HG02571 (cell line): ENCODE results near the gene PLLP.
"Not testable (repeated sequence)": the region's sequence is repeated elsewhere in the genome, so short reads cannot be mapped to it uniquely, and the experiment has no call there.

Experiments used
- ATAC-seq: cut with Tn5 transposase; IDR thresholded peaks from one replicate; pipeline ENCODE4 v1.9.1; 2021; ENCODE audit warnings: mild to moderate bottlenecking, moderate library complexity; ENCODE audit not compliant: unreplicated experiment

The PLLP gene

DNA sequence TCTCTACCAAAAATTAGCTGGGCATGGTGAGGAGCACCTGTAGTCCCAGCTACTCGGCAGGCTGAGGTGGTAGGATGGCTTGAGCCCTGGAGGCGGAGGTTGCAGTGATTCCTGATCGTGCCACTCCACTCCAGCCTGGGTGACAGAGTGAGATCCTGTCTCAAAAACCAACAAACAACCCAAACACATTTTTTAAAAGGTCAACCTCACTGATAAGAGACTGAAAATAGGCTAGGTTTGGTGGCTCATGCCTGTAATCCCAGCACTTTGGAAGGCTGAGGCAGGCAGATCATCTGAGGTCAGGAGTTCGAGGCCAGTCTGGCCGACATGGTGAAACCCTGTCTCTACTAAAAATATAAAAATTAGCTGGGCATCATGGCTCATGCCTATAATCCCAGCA is 8.5 kb downstream of the PLLP start:
- ATAC-seq, result not testable (repeated sequence)

DNA sequence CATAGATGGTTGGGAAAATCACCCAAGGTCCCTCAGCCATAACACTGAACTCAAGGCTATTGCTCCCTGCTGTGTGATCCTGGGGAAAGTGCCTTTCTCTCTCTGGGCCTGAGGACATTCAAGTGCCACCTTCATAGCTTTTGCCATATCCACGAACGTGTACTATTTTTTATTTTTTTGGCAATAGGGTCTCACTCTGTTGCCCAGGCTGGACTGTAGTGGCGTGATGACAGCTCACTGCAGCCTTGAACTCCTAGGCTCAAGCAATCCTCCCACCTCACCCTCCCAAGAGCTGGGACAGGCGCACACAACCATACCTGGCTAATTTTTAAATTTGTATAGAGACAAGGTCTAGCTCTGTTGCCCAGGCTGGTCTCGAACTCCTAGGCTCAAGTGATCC is 10.6 kb downstream of the PLLP start:
- ATAC-seq, result no peak

DNA sequence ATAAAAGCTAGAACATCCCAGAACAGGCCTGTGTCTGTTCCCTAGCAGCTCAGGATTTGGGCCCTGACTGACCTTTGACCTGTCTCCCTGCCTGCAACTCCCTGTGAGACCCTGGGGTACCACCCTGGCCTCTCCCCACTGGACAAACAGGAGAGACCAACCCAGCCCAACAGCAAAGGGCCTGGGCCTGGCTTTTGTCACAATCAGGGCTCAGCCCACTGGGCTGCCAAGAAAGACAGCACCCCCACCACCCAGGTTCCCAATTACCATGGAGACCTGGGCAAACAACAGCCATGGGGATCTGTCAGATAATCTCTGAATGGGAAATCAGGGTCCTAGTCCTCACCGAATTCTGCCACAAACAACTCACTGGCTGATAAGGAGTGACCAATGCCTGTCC is 11.1 kb downstream of the PLLP start:
- ATAC-seq, result no peak

DNA sequence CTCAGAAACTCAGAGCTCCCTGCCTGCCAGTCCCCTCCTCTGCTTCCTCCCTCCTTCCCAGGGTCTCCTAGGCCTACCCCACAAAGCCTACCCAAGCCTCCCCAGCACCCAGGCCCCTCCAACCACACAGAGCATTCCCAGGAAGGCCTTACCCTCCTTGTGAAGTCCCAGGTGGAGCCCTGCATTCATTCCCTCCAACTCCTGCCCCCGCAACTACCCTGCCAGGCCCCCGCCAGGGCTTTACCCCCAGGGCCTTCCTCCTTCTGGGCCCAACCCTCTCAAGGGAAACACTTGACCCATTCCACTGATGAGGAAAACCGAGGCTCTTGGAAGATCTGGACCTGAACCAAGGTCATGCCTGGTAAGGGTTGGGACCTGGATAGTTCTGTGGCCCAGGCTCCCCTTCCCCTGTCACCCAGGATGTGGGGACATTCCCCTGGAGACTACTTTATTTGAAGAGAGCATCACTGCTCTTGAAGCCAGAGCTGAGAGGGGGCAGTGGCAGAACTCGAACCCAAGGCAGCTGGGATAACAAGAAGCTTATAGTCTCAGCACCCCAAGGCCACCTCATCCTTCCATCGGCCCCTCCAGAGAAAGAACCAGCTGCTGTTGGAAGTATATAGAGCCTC is 12.5 kb downstream of the PLLP start:
- no peak for ATAC-seq

- ATAC-seq, result no peak
Measured at GRCh38 chr16:57271063-57271345, 13.5 kb downstream of the PLLP start.

DNA sequence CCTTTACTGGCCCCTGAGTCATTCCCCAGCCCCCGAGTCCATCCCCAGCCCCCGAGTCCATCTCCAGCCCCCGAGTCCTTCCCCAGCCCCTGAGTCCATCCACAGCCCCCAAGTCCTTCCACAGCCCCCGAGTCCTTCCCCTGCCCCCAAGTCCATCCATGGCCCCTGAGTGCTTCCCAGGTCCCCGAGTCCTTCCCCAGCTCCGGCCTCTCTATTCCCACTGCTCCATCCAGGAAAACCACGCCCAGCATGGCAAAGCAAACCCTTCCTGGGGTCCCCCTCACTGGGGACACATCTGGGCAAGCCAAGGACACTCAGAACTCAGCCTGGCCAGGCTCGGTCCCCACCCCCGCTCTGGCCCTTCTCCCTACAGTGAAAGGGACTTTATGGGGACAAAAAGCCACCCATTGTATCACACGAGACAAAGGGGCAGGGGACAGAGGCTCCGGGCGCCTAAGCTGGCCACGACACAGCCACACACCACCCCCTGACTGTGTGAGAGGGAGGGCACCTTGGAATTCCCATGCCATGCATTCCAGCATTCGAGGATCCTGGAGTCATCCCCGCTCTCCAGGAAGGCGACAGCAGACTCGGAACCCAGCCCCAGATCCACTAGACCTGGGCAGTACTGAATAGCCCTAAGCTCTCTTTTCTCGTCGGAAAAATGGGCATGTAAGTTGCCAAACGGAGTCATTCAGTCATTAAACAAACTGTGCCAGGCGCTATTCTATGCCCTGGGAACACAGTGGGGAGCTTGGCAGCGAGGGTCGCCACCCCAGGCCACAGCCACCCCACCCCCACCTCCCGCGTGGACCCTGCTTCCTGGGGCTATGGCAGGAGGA is 14.0 kb downstream of the PLLP start:
- ATAC-seq, result no peak

DNA sequence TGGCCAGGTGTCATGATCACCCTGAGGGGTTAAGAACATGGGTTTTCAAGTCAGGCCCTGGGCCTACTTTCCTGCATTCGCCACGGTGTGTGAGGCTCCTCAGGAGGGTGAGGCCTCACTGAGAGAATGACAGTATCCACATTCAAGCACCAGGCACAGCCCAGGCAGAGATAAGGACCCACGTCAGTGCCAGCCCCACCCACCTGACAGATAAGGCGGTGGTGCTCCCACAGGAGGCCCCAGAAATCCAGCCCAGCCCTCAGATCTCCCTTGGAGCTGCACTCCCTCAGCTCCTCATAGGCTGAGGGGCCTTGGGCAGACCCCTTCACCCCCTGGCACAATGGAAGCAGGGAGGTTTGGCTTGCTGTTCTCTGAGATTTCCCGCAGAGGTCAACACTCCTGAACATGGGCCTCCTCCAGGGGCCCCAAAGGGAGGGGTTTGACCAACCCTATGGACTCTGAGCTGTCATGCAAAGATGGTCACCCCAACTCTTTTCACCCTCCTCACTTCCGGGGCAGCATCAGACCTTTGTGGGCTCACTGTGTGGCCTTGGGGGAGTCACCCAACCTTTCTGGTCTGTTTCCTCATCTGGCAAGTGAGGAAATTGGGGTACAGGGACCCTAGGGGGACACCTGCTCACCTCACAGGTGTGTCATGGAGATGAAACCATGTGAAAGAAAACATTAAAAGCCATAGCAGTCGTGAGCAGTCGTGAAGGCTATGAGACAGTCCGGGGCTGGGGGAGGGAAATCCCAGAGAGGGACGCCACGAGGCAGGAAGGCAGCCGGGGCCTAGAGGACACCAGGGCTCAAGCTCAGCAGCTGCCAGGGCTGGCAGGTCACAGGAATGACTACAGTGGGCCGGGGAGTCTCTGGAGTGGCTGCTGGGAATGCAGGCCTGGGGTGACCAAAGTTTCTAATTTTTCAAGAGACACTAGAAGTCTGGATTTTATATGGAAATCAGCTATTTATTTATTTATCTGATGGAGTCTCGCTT is 15.4 kb downstream of the PLLP start:
- no peak for ATAC-seq

DNA sequence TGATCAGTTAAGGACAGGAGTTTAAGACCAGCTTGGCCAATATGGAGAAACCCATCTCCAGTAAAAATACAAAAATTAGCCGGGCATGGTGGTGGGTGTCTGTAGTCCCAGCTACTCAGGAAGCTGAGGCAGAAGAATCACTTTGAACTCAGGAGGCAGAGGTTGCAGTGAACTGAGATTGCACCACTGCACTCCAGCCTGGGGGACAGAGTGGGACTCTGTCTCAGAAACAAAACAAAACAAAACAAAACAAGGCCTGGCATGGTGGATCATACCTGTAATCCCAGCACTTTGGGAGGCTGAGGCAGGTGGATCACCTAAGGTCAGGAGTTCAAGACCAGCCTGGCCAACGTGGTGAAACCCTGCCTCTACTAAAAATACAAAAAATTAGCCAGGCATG is 17.1 kb downstream of the PLLP start:
- ATAC-seq, result not testable (repeated sequence)

DNA sequence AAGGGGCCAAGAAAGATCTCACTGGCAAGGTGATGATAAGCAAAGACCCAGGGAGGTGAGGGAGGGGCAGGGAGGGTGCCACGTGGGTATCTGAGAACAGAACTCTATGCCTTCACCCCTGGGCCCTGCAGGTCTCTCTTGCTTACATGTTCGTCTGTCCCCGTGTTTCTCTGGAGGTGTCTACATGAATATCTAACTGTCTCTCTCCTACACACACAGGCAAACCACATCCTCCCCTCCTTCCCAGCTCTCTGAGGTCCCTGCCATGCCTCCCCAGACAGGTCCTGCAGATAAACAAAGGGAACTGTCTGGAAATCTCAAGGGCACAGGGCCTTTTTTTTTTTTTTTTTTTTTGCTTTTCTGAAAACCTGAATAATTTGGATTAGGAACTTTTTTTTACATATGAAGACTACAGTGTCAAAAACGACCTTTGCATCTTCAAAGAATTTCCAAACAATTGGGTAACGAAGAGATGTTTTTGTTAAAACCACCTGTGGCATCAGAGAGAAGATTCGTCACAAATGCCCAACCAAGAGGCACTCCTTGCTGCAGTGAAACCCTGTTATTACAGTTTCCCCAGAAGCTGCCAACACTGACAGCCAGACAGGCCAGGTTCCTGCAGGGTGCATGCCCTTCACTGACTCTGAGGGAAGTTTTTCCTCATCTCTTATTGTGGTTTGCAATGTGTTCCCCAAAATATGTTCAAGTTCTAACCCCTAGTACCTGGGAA is 17.8 kb downstream of the PLLP start:
- ATAC-seq, result no peak

GRCh38 chr16:57265850-57266530 is 18.5 kb downstream of the PLLP start:
- ATAC-seq, result no peak

DNA sequence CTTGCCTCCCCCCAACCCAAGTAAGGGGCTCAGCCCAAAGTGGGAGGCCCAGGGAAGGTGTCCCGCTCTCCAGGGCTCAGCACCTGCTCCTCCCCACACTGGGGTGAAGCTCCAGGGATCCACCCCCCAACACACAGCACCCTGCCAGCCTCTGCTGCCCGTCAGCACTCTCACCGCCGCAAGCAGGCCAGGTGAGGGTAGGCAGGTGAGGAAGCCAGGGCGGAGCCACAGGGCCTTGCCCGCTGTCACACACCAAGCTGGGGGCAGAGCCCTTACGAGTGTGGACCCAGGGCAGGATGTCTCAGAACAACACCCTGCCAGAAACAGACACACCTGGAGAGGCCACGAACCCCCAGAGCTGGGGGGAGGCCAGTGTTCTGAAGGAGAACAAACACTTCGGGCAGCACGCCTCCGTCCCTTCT is 19.5 kb downstream of the PLLP start:
- ATAC-seq, result no peak

- no peak for ATAC-seq
Measured at GRCh38 chr16:57264381-57264780, 20.1 kb downstream of the PLLP start.

DNA sequence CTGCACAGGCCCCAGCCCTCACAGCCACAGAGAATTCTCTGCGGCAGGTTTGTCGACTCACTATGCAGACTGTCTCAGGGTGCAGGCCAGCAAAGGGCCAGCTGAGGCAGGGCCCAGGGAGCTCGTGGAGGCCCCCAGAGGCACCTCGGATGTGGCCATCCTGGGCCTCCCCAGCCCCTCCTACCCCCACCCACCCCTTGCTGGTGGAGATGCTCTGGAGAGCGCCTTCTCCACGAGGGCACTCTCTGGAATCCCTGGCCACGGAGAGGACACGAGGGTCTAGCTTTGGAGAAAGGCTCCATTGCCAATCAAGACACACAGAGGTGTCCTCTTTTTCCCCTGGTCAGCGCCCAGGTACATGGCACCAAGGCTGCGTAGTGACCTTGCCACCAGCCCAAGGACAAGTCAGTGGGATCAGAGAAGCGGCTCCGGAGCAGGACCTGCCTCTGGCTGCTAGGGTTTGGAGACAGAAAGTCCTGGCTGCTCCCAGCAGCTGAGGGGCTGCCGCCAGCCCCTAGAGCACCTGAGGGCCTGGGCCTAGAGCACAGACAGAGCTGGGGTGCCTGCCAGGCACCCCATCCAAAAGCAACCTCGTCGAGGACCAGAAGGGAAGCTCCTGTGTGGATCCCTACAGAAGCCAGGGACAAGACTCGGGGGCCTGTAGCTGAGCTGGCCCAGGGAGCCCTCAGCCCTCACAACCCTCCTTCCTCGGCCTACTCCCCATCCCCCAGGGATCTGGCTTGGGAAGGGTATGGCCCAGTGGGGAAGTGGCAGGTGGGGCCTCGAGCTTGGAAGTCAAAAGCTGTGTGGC is 20.7 kb downstream of the PLLP start:
- no peak for ATAC-seq

- ATAC-seq, result no peak
Measured at GRCh38 chr16:57262841-57263540, 21.5 kb downstream of the PLLP start.

GRCh38 chr16:57261806-57262205 is 22.7 kb downstream of the PLLP start:
- no peak for ATAC-seq

GRCh38 chr16:57260294-57260929 is 24.1 kb downstream of the PLLP start:
- no peak for ATAC-seq

DNA sequence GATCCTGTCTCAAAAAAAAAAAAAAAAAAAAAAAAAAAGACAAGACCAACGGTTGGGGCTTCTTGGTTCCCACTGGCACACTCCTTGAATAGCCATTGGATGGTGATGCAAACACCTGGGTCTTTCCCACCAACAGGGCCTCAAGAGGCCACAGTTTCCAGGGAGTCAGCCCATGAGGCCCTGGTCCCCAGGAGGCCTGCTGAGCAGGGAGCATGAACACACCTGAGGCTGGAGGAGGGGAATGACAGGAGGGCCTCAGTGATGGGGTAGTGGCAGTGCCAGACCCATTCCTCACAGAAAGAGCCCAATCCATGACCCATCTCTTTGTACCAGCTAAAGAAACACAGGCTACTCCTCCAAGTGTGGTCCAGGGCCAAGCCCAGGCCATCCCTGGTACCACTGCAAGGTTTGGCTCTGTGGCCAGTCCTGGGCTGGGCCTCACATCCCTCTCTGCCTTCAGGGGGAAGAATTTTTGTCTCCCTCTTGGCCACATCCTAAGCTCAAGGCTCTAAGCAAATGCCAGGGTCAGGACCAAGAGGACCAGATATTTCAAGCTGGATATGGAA is 25.5 kb downstream of the PLLP start:
- ATAC-seq, result no peak
